Measurements from ENCODE around the gene USP24.

- TF ChIP-seq CTCF (conservative IDR thresholded peaks at IDR 0.05) (no peak), ZFX (IDR thresholded peaks at IDR 0.05) (no peak)
Observed at GRCh38 chr1:55107101-55107500, 108.1 kb downstream of the USP24 start.

All from C4-2B (cell line).